K562 (cell line): ENCODE results near the gene TCF3. TPM values are rescaled to one million over a fixed set of nuclear protein-coding genes. Genes with fewer than 3 reads are reported as not detected.

Source experiments
- ATAC-seq: fragments of 200-7000 bp; cut with Tn5 transposase; 3 replicates; pipeline ENCODE4 v1.9.1; 2020; ENCODE audit warnings: moderate library complexity
- BruUV-seq: library from RNA; stranded (reverse); fragments of 400-500 nt; replicated peaks from 2 replicates; lab custom pipeline; 2021; lab: Mats Ljungman, UMichigan
- CTCF ChIA-PET: fragments of 300-600 bp; formaldehyde crosslinking; extraction: SDS; loops from one replicate; lab custom pipeline; 2021; ENCODE audit warnings: low intra/inter-chr PET ratio; lab: Yijun Ruan, JAX
- POLR2A ChIA-PET: fragments of 300-600, 350-650 bp; sonication (Branson Sonifier 250); formaldehyde crosslinking; extraction: SDS; loops from one replicate; lab custom pipeline; 2021; ENCODE audit warnings: antibody characterized with exemption, inconsistent platforms; lab: Yijun Ruan, JAX
- DNase-seq, 4 experiments: peaks; one replicate each; pipeline versions ENCODE4 v3.0.0 to v3.0.0-alpha.2; 2011 to 2018; ENCODE audit warnings: low spot score in 3 of 4, mixed read lengths in 3 of 4; ENCODE audit errors: extremely low read depth in 1 of 4
- FAIRE-seq: peaks from 2 replicates; lab custom pipeline; 2011; peaks lifted over from hg19 to GRCh38; lab: Jason Lieb, UNC
- H2AFZ ChIP-seq: 2 replicates; pipeline ENCODE4 v1.6.0; 2011; ENCODE audit warnings: low read depth, low read length, control low read depth, inconsistent platforms
- H3K27ac ChIP-seq: fragments of 200-600 bp; 3 replicates; pipeline ENCODE4 v1.8.0; 2011; ENCODE audit warnings: low read depth, mild to moderate bottlenecking, control low read depth, inconsistent platforms, low read length, moderate library complexity, mixed read lengths; ENCODE audit errors: extremely low read depth
- H3K27me3 ChIP-seq, 2 experiments: fragments of 300-600 bp in 1 of 2; 2 replicates in 1 of 2; 3 replicates in 1 of 2; pipeline versions ENCODE4 v1.6.0 to v1.8.0; 2011; ENCODE audit warnings: inconsistent platforms in 2 of 2, low read length in 2 of 2, mild to moderate bottlenecking in 1 of 2, mixed read lengths in 1 of 2, moderate library complexity in 1 of 2; ENCODE audit not compliant: control insufficient read depth in 2 of 2, insufficient read depth in 2 of 2
- H3K36me3 ChIP-seq: fragments of 300-600 bp; 3 replicates; pipeline ENCODE4 v1.8.0; 2011; ENCODE audit warnings: mild to moderate bottlenecking, low read length, inconsistent platforms; ENCODE audit not compliant: control insufficient read depth, insufficient read depth
- H3K4me1 ChIP-seq, 2 experiments: fragments of 200-600 bp in 1 of 2; replicated peaks in 1 of 2; 2 replicates in 1 of 2; 3 replicates in 1 of 2; pipeline versions ENCODE4 v1.5.1 to v1.8.0; 2011; ENCODE audit warnings: inconsistent platforms in 2 of 2, low read length in 2 of 2, mild to moderate bottlenecking in 1 of 2, mixed read lengths in 1 of 2, moderate library complexity in 1 of 2; ENCODE audit not compliant: control insufficient read depth in 2 of 2, insufficient read depth in 2 of 2
- H3K4me2 ChIP-seq: 2 replicates; pipeline ENCODE4 v1.6.1; 2011; ENCODE audit warnings: low read length, control low read depth, inconsistent platforms, mixed read lengths; ENCODE audit not compliant: insufficient read depth
- H3K4me3 ChIP-seq: fragments of 200-600 bp; sonication (generic), shearing (Covaris generic); 2 replicates; pipeline ENCODE4 v1.5.1; 2016; ENCODE audit warnings: control low read depth, inconsistent platforms
- H3K79me2 ChIP-seq: fragments of 200-600 bp; 3 replicates; pipeline ENCODE4 v1.8.0; 2011; ENCODE audit warnings: low read length, inconsistent platforms; ENCODE audit not compliant: control insufficient read depth, insufficient read depth
- H3K9ac ChIP-seq, 2 experiments: 2 replicates each; pipeline versions ENCODE4 v1.6.0 to v1.6.1; 2011; ENCODE audit warnings: low read depth in 2 of 2, low read length in 2 of 2, control low read depth in 1 of 2, inconsistent platforms in 1 of 2, mild to moderate bottlenecking in 1 of 2, mixed read lengths in 1 of 2; ENCODE audit not compliant: insufficient read depth in 1 of 2
- H3K9me1 ChIP-seq: one replicate; pipeline ENCODE4 v1.6.0; 2011; ENCODE audit warnings: inconsistent platforms, mild to moderate bottlenecking, low read length, moderate library complexity; ENCODE audit not compliant: control insufficient read depth, insufficient read depth
- H3K9me3 ChIP-seq: replicated peaks from 2 replicates; pipeline ENCODE4 v1.5.1; 2011; ENCODE audit warnings: low read depth, low read length, inconsistent platforms; ENCODE audit not compliant: control insufficient read depth, insufficient read depth
- H4K20me1 ChIP-seq: replicated peaks from 2 replicates; pipeline ENCODE4 v1.6.1; 2011; ENCODE audit warnings: low read length, inconsistent platforms, mixed read lengths; ENCODE audit not compliant: control insufficient read depth, insufficient read depth
- E2F5 ChIP-seq: sonication (generic); formaldehyde crosslinking; IDR thresholded peaks from 2 replicates; pipeline ENCODE4 v1.8.0; 2022; ENCODE audit warnings: mild to moderate bottlenecking, missing genetic modification reagents
- HDGF ChIP-seq: fragments of 450-650 bp; IDR thresholded peaks from 2 replicates; pipeline ENCODE4 v1.6.1; 2016
- ILF3 ChIP-seq: fragments of 450-650 bp; IDR thresholded peaks from 2 replicates; pipeline ENCODE4 v1.6.1; 2018; ENCODE audit warnings: antibody characterized with exemption, mild to moderate bottlenecking, moderate library complexity, borderline replicate concordance
- NR4A1 ChIP-seq, 2 experiments: fragments of 250-450 bp in 1 of 2; fragments of 450-650 bp in 1 of 2; sonication (Bioruptor Pico) in 1 of 2; IDR thresholded peaks; 2 replicates each; pipeline versions ENCODE4 v1.4.0 to v1.6.1; 2016 to 2020; ENCODE audit warnings: mild to moderate bottlenecking in 2 of 2, missing compliant biosample characterization in 1 of 2, missing genetic modification characterization in 1 of 2, moderate library complexity in 1 of 2
- PURB ChIP-seq: sonication (generic); formaldehyde crosslinking; IDR thresholded peaks from 2 replicates; pipeline ENCODE4 v1.9.0; 2021; ENCODE audit warnings: low read depth, mild to moderate bottlenecking, missing genetic modification reagents
- RHOXF2B ChIP-seq: fragments of 250-450 bp; sonication (Bioruptor Pico); conservative IDR thresholded peaks from 2 replicates; pipeline ENCODE4 v1.5.1; 2021
- ZNF134 ChIP-seq: fragments of 250-450 bp; sonication (Bioruptor Pico); conservative IDR thresholded peaks from 2 replicates; pipeline ENCODE4 v1.4.0; 2020
- ZNF24 ChIP-seq: fragments of 450-650 bp; IDR thresholded peaks from 2 replicates; pipeline ENCODE4 v1.6.1; 2016
- ZNF584 ChIP-seq: fragments of 200-800 bp; sonication (Bioruptor generic); IDR thresholded peaks from 2 replicates; pipeline ENCODE4 v1.6.1; 2016; ENCODE audit warnings: low read depth, mild to moderate bottlenecking, missing genetic modification characterization, missing compliant biosample characterization
- ZNF77 ChIP-seq: fragments of 250-450 bp; sonication (Bioruptor Pico); IDR thresholded peaks from 2 replicates; pipeline ENCODE4 v1.5.0; 2020
- WGBS: fragments of 100-300 bp; shearing (Covaris generic); methylation state at CpG from one replicate; pipeline ENCODE4 v1.1.6; 2016; ENCODE audit warnings: low coverage, mixed read lengths; ENCODE audit not compliant: insufficient coverage; ENCODE audit errors: missing lambda C conversion rate; 5-methylcytosine and 5-hydroxymethylcytosine counted together
- in situ Hi-C: fragments of 300-500 bp; cut with MboI; formaldehyde crosslinking; loops from 4 replicates; pipeline ENCODE4 v1.15.0; 2018; ENCODE audit warnings: inconsistent platforms, mixed read lengths
- intact Hi-C: fragments of 100-400 bp; cut with micrococcal nuclease; formaldehyde crosslinking; loops from 2 replicates; pipeline ENCODE4 v1.14.2; 2022
- polyA plus RNA-seq, 8 experiments: library from polyadenylated mRNA; depleted of rRNA in 4 of 8; stranded (reverse) in 5 of 8; unstranded in 3 of 8; fragments of >200 nt; fragmentation: Nextera tagmentation in 2 of 8; fragmentation: Illumina TruSeq in 1 of 8; extraction: Ambion mirVana in 2 of 8; extraction: Trizol in 1 of 8; gene quantifications; 2 replicates each; pipeline versions ENCODE4 v1.2.1 to v1.2.3, GENCODE V29; 2011 to 2014; ENCODE audit warnings: inconsistent platforms in 1 of 8, missing spikeins in 1 of 8
- total RNA-seq, 7 experiments: library from RNA; depleted of rRNA in 6 of 7; stranded (reverse); fragments of >200 nt in 6 of 7; fragmentation: Illumina TruSeq in 2 of 7; extraction: Trizol in 2 of 7; gene quantifications; 2 replicates each; pipeline versions ENCODE4 v1.2.1 to v1.2.3, GENCODE V29; 2011 to 2021; ENCODE audit warnings: low replicate concordance in 1 of 7
- TF ChIP-seq, protein P1 (sequence below): sonication (generic); formaldehyde crosslinking; IDR thresholded peaks from 2 replicates; pipeline ENCODE4 v1.8.0; 2023; ENCODE audit warnings: mild to moderate bottlenecking, missing genetic modification reagents

TCF3 gene
- total and polyA plus RNA-seq, 9 of the 15 experiments (the other 6 are each of a cell fraction or from before 2014, with no cell fraction given), result 5.6 to 259 (median 84.0) TPM

DNA sequence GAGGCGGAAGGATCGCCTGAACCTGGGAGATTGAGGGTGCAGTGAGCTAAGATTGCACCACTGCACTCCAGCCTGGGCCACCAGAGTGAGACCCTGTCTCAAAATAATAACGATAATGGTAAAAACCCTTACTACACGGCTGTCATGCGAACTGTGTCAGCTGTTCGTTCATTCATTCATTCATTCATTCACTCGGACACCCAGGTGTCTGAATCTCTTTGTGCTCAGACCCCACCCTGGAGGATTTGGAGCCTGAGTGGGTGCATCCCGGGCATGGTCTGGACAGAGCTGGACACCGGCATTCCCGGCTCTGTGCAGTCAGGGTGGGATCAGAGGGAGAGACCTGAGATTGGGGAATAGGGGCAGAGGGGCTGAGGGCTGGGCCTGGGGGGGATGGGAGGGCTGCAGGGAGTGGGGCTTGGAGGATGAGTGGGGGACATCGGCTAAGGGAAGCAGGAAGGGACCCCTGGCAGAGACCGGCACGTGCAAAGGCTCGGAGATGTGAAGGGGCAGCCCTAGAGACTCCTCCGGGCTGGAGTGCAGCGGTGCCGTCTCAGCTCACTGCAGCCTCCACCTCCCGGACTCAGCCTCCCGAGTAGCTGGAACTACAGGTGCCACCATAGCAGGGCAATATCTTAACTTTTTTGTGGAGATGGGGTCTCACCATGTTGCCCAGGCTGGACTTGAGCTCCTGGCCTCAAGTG lies 31.6 kb upstream of the TCF3 start:
- no TSS peak for BruUV-seq
- no peak overlapping the region for H2AFZ ChIP-seq
- no peaks in the 10 kb centered on the region for H3K36me3 ChIP-seq
- peak in 1 of 4 experiments; percentile 9 for DNase-seq
- POLR2A ChIA-PET, result interaction anchor here (0.6 to 1.0 kb wide), 2 partner anchors 79 to 229 kb away, joined by 3 read pairs; partner anchors contain the start of gene UQCR11
- intact Hi-C loops (no loop called here), in situ Hi-C loops (no loop called here)
- no peak overlapping the region for H3K9ac ChIP-seq
- H3K4me2 ChIP-seq, result no peak overlapping the region
- H3K27me3 ChIP-seq, result no peaks in the 10 kb centered on the region; a peak in 1 of 5 replicates
- peaks cover 9 to 49% of the 10 kb centered on the region in 2 experiments; a peak in 4 of 5 replicates for H3K4me1 ChIP-seq
- H3K27ac ChIP-seq, result no peak overlapping the region
- H3K79me2 ChIP-seq, result no peaks in the 10 kb centered on the region
- H3K4me3 ChIP-seq, result no peak overlapping the region
- H3K9me3 ChIP-seq, result no peaks in the 10 kb centered on the region
- ATAC-seq, result no peak
- peak; percentile 91 for TF ChIP-seq ZNF24
- no peak for TF ChIP-seq ZNF77 (CRISPR knock-in tag)
- TF ChIP-seq, all 486 proteins: peak for 1
- no peaks in the 10 kb centered on the region for H3K9me1 ChIP-seq
- no peaks in the 10 kb centered on the region for H4K20me1 ChIP-seq
- WGBS, result 26% methylated on average over 18 of the region's 19 CpGs
- CTCF ChIA-PET, result no interaction called here
- no peak for FAIRE-seq

DNA sequence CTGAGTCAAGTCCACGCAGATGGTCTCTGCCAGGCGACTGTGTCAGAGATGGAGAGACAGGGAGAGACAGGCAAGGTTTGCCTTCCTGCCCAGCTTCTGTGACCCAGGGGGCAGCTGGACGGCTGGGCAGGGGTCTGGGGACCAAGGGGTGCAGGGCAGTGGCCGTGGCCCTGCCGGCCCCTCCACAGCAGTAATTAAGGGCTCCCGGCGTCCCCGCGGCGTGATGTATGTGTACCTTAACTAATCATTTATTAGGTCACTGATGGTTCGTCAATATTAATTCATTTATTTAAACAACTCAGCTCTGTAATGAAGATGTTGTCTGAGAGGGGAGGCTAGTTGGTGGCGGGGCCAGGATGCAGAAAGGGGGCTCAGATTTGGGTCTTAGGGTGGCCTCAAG lies 28.6 kb upstream of the TCF3 start:
- no peaks in the 10 kb centered on the region; a peak in 1 of 5 replicates for H3K27me3 ChIP-seq
- no TSS peak for BruUV-seq

More for the DNA sequence above, 28.6 kb upstream of the TCF3 start:
- no peaks in the 10 kb centered on the region for H3K36me3 ChIP-seq
- no peak for DNase-seq
- peaks cover 11 to 50% of the 10 kb centered on the region in 2 experiments for H3K4me1 ChIP-seq
- no peak for FAIRE-seq
- H2AFZ ChIP-seq, result no peak overlapping the region
- in situ Hi-C loops, result no loop called here
- CTCF ChIA-PET, result no interaction called here
- H3K79me2 ChIP-seq, result no peaks in the 10 kb centered on the region
- TF ChIP-seq, protein P1, sequence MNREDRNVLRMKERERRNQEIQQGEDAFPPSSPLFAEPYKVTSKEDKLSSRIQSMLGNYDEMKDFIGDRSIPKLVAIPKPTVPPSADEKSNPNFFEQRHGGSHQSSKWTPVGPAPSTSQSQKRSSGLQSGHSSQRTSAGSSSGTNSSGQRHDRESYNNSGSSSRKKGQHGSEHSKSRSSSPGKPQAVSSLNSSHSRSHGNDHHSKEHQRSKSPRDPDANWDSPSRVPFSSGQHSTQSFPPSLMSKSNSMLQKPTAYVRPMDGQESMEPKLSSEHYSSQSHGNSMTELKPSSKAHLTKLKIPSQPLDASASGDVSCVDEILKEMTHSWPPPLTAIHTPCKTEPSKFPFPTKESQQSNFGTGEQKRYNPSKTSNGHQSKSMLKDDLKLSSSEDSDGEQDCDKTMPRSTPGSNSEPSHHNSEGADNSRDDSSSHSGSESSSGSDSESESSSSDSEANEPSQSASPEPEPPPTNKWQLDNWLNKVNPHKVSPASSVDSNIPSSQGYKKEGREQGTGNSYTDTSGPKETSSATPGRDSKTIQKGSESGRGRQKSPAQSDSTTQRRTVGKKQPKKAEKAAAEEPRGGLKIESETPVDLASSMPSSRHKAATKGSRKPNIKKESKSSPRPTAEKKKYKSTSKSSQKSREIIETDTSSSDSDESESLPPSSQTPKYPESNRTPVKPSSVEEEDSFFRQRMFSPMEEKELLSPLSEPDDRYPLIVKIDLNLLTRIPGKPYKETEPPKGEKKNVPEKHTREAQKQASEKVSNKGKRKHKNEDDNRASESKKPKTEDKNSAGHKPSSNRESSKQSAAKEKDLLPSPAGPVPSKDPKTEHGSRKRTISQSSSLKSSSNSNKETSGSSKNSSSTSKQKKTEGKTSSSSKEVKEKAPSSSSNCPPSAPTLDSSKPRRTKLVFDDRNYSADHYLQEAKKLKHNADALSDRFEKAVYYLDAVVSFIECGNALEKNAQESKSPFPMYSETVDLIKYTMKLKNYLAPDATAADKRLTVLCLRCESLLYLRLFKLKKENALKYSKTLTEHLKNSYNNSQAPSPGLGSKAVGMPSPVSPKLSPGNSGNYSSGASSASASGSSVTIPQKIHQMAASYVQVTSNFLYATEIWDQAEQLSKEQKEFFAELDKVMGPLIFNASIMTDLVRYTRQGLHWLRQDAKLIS (CRISPR knock-in tag), result no peak
- TF ChIP-seq PURB (CRISPR knock-in tag) (no peak), NR4A1 (CRISPR knock-in tag; IDR thresholded peaks at IDR 0.05) (no peak), NR4A1 (tag; IDR thresholded peaks at IDR 0.05) (no peak), ILF3 (no peak), HDGF (no peak), ZNF584 (CRISPR knock-in tag) (no peak), RHOXF2B (no peak), E2F5 (CRISPR knock-in tag) (no peak), ZNF134 (CRISPR knock-in tag) (no peak)
- POLR2A ChIA-PET, result interaction anchor here (0.6 kb wide), 1 partner anchor 314 kb away, joined by 3 read pairs; no protein-coding TSS in a partner anchor
- H3K9me1 ChIP-seq, result no peaks in the 10 kb centered on the region
- no peaks in the 10 kb centered on the region for H3K9me3 ChIP-seq
- H4K20me1 ChIP-seq, result no peaks in the 10 kb centered on the region
- no peak for ATAC-seq
- H3K4me2 ChIP-seq, result no peak overlapping the region
- H3K27ac ChIP-seq, result no peak overlapping the region
- WGBS, result 45% methylated on average over 12 of the region's 12 CpGs
- intact Hi-C loops, result no loop called here
- H3K9ac ChIP-seq, result no peak overlapping the region
- H3K4me3 ChIP-seq, result no peak overlapping the region
